ENCODE results near the gene EZH1.

Gene EZH1

DNA sequence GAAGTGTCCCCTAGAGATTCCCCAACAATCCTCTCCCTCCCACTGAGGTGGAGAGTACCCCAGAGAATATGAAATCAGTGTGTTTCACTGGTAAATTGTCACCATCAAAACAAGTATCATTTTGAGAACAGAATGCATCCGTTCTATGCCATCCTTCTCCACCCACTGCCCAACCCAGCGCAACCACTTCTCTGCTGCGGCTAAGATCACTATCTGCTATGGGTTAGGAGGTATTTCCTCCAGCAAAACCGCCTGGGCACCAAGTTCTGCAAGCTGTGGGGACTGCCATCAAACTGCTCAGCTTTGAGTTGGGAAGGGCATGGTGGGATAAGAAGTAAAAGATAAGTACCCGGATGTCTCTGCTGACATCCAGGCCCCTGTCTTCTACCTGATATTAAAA is 38.1 kb downstream of the EZH1 start:
- peak; percentile 65 for DNase-seq

DNA sequence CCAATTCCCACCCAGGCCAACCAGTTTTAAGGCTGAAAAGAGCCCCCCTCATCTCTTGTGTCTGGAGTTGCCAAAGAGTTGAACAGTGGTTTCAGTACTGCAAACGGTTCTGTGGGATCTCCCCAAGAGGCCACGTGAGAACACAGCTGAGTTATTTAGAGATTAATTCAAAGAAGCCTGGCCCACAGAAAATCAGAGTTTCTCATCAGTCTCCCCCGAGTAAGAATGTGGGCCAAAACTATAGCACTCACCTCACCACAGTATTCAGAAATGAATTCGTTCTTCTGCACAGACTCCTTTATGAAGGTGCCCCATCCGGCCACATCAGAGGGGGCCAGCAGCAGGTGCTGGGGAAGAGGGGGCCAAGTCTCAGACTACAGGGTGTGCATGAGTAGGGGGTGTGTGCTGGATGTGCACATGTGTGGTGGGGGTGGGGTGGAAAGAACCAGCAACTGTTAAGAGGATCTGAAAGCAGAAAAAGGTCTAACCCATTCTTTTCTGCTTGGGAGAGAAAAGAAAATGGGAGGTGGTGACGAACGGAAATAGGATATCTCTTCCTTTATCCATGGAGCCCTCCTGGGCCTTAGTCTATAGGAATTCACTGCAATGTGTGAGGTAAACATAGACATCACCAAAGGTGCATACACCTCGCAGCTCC is 39.9 kb downstream of the EZH1 start:
- DNase-seq: no peak

DNA sequence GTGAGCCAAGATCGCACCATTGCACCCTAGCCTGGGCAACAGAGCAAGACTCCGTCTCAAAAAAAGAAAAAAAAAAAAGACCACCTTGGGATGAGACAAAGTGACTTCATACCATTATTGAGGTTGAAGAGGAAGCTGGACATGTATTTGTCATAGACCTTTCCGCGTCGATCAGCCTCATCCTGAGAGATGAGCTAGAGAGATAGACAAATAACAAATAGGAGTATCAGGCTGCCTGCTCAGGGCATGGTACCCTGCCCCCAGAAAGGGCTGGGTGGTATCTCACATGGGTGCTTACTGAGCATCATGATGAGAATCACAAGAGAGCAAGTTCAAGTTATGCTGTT is 40.4 kb downstream of the EZH1 start:
- no peak for DNase-seq

DNA sequence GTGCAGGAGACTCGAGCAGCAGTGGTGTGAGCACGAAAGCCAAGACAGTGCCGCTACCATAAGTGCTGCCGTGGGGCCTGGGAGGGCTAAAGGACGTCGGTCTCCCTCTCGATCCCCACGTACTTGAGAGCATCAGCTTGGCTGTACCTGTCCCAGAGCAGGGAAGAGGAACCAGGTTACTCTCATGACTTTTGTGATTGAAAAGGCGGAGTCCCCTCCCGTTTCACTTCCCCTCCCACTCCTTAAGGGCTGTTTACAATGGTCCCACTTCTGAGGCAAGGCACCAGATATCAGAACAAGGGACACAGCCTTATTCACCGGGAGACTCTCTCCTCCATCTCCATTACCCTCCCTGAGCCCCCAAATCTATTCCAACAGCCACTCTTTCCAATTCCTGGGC is 42.4 kb downstream of the EZH1 start:
- no peak for DNase-seq

DNA sequence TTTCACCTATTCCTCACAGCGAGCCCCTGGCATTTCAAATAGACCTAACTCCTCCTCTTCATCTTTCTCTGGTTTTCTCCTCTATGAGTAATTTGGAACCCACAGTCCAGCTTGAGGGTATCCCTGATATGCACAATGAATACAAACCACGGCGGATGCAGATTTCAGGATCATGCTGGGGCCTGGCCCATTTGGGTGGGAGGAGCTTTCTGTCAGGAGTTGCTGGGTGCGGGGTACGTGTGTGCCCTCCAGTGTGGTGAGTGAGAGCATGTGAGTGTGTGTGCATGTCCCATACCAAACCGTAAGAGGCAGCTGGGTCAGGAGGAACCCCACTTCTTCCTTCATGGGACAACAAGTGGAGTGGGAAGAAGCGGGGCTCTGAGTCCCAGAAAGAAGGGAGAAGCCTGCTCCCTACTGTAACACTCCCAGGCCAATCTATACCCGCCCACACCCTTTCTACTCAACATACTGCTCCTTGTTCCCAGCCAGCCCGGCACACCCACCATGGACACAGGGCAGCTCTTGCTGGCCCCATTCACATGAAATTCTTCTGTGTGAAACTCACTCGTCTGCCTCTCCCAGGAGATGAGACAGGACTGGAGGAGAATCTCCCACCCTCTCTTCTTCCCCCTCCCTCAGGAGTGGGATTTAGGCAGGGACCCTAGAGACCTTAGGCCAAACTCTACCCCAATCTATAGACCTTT is 44.1 kb downstream of the EZH1 start:
- DNase-seq: no peak

DNA sequence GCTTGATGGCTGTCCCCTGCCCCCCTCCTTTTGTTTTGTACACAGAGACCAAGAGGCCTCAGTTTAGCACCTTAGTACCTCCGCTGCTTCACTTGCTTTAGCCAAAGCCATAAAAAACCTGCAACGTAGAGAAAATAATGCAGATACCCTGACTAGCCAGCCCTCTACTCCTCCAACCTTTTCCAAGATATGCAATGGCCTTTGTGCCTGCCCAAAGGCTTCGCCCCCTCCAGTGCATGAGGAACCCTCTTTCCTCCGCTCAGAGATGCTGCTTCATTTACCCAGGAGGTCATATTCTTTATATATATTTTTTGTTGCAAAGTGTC is 45.5 kb downstream of the EZH1 start:
- DNase-seq: no peak

DNA sequence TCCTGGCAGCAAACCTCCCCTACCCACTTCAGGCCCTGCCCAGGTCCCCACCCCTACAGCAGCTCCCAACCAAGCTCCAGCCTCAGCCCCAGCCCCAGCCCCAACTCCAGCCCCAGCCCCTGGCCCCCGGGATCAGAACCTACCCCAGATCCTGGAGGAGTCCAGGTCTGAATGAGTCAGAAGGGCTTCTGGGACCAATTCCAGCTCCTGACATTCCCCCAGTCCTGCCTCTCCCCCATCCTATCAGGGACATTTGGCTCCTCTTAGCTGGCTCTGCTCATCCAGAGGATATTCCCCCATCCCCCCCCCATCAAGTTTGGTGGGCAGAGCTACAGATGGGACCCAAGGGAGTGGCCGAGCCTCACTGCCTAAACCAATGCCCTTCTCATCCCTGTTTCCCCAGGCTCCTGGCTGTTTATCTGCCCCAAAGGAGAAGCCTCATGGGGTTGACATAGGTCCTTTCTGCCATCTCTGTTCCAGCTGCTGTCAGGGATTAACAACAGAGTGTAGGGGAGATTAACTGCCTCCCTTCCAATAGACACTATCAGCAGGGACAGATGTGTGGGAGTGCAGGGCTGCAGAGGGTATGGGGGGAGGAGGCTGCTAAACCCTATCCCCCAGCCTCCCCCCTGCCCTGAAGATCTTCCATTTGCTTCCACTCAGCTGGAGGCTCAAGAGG is 46.0 kb downstream of the EZH1 start:
- no peak for DNase-seq

DNA sequence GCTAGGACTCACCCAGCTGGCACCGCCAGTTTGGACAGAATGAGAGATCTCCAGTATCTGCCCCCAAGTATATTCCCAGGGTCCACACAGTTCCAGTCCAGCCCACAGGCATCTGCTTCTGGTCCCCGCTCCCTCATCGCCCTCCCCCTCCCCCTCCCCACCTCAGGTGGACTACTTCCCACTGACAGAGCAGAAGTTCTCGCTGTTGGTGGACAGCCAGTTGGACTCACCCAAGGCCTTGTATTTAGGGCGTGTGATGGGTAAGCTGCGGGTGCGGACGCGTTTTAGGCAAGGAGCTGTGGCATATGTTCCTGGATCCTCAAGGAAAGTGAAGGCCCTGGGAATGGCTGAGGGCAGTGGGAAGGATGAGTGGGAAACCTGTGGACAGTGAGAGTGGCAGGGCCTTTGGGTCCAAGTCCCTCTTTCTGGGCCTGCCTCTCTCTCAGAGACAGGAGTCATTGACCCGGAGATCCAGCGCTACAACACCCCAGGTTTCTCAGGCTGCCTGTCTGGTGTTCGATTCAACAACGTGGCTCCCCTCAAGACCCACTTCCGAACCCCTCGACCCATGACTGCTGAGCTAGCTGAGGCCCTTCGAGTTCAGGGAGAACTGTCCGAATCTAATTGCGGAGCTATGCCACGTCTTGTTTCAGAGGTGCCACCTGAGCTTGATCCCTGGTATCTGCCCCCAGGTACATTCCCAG is 47.6 kb downstream of the EZH1 start:
- no peak for DNase-seq

DNA sequence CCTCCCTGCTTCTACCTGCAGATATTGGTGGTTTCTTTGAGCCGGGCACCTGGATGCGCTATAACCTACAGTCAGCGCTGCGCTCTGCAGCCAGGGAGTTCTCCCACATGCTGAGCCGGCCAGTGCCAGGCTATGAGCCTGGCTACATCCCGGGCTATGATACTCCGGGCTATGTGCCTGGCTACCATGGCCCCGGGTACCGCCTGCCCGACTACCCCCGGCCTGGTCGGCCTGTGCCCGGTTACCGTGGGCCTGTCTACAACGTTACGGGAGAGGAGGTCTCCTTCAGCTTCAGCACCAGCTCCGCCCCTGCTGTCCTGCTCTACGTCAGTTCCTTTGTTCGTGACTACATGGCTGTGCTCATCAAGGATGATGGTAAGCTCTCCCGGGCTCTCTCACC is 49.3 kb downstream of the EZH1 start:
- DNase-seq: no peak

DNA sequence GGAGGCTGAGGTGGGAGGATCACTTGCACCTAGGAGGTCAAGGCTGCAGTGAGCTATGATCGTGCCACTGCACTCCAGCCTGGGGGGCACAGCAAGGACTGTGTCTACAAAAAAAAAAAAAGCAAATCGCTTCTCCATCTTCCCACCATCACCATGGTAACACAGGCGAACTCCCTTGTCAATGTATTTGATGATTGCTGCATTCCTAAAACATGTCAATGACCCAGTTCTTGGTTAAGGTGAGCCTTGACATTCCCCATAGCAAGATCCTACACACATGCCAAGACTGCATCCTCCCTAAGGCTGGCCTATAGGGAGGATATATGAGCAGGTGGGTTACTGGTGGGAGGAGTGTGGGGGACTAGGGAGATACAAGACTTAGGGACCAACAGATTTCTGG is 50.3 kb downstream of the EZH1 start:
- DNase-seq: no peak

DNA sequence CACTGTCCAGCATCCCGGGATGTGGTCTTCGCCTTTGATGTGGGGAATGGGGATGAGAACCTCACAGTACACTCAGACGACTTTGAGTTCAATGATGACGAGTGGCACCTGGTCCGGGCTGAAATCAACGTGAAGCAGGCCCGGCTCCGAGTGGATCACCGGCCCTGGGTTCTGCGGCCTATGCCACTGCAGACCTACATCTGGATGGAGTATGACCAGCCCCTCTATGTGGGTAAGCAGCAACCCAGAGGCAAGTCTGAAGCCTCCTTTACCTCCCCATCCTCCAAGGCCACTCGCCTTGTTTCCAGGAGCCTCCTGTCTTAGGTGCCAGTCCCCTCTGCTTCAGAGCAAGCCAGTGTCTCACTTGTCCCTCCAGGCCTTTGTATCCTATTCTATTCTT is 52.4 kb downstream of the EZH1 start:
- DNase-seq: no peak

DNA sequence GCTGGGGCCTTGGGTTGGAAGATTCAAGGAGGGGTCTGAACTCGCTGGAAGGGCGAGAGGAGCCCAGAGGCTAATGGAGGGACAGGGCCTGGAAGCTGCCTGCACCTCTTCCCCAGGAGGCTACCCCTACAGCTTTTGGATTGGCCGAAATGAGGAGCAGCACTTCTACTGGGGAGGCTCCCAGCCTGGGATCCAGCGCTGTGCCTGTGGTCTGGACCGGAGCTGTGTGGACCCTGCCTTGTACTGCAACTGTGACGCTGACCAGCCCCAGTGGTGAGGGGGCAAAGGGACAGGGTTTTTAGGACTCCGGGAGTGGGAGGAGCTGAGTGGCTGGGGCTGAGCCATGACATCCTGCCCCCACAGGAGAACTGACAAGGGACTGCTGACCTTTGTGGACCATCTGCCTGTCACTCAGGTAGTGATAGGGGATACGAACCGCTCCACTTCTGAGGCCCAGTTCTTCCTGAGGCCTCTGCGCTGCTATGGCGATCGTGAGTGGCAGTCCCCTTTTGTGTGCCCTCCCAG is 53.8 kb downstream of the EZH1 start:
- DNase-seq: no peak

DNA sequence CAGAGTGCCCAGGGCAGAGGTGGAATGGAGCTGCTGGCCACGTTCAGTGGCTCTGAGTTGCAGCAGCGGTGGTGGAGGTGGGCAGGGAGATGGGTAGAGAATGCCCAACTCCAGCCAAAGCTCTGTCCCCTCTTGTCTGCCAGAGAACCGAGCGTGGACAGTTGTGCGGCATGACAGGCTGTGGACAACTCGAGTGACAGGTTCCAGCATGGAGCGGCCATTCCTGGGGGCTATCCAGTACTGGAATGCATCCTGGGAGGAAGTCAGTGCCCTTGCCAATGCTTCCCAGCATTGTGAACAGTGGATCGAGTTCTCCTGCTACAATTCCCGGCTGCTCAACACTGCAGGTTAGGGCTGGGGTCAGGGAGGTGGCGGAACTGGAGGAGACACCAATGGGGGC is 54.2 kb downstream of the EZH1 start:
- no peak for DNase-seq

DNA sequence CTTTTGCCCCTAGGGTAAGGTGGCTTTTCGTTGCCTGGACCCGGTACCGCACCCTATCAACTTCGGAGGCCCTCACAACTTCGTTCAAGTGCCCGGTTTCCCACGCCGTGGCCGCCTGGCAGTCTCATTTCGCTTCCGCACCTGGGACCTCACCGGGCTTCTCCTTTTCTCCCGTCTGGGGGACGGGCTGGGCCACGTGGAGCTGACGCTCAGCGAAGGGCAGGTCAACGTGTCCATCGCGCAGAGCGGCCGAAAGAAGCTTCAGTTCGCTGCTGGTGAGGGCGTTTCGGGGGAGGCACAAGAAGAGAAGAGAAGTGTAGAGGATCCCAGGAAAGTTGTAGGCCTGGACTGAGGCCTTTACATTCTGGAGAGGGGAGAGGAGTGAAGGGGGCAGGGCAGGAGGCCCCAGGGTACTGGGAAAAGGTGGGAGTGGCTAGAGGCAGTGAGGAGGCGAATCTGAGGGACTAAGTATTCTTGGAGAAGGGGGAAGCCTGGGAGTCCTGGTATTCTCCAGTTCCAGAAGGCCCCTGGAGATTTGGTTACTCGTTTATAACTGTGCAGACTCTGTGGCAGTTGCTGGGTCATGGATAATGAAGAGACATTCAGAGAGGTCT is 57.0 kb downstream of the EZH1 start:
- no peak for DNase-seq

DNA sequence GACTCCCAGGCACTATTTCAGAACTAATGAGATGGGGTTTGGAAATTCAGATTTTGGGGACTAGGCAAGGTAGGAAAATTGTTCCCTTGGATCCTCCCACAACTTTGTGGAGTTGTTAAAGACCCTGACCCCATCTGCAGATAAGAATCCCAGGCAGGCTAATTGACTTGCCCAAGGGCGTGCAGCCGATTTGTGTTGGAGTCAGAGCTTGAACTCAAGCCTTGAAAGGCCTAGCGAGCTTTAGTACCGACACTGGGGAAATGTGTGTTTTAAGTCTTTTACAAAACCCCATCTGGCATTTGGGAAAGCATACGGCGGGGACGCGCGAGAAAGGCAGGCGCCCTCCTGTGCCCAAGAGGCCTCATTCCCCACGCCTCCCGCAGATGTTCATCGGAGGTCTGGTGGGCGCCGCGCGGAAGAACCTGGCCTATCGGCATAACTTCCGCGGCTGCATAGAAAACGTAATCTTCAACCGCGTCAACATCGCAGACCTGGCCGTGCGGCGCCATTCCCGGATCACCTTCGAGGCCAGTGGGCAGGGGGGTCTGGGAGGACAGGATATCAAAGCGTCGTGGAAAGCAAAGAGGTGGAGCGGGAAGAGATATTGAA is 58.2 kb downstream of the EZH1 start:
- no peak for DNase-seq

DNA sequence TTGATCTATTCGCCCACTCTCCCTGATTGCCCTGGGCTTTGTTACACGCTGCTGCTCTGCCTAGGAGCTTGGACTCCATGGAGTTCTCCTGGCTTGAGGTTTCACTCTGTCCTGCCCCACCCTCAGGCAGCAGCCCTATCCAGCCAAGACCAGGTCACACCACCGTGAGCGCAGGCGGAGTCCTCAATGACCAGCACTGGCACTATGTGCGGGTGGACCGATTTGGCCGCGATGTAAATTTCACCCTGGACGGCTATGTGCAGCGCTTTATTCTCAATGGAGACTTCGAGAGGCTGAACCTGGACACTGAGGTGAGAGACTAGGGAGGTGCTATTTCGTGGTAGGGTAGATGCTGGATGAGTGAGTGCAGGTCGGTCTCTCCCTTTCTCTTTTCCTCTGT is 59.0 kb downstream of the EZH1 start:
- no peak for DNase-seq

DNA sequence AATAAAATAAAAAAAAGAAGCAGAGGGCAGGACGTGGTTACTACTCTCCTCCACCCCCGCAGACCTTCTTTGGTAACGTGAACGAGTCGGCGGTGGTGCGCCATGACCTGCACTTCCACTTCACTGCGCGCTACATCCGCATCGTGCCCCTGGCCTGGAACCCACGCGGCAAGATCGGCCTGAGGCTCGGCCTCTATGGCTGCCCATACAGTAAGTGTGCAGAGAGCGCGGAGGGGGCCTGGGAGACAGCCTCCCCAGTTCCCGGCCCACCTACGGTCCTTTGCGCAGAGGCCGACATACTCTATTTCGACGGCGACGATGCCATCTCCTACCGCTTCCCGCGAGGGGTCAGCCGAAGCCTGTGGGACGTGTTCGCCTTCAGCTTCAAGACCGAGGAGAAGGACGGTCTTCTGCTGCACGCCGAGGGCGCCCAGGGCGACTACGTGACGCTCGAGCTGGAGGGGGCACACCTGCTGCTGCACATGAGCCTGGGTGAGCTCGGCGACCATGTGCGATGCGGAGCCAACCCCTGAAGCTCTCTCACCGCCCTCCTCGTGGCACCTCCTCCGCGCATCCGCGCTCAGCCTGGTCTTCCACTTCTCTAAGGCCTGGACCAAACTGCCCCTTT is 59.8 kb downstream of the EZH1 start:
- DNase-seq: no peak

DNA sequence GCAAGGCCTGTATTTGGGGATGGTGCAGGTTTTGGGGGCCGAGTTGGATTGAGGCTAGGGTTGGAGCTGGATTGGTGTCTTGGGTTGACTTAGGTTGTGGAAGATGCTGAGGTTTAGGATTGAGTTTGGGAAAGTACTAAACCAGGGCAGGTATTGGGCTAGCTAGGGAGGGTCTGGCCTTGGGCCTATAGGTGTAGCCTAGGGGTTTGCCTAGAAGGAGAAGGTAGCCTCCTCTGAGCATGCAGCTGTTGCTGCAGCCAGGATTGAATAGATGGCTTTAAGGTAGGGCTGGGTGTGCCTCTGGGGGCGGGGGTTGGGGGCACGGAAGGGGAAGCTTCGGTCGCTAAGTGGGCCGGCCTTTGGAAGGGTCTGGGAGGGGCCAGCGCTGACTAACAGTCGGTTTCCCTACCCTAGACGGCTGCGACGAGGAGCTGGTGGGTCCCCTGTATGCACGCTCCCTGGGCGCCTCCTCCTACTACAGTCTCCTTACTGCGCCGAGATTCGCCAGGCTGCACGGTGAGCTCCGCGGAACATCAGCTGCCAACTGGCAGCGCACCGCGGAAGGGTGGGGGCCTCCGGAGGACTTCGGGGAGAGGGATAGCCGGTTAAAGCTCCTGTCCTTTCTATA is 61.3 kb downstream of the EZH1 start:
- DNase-seq: no peak

DNA sequence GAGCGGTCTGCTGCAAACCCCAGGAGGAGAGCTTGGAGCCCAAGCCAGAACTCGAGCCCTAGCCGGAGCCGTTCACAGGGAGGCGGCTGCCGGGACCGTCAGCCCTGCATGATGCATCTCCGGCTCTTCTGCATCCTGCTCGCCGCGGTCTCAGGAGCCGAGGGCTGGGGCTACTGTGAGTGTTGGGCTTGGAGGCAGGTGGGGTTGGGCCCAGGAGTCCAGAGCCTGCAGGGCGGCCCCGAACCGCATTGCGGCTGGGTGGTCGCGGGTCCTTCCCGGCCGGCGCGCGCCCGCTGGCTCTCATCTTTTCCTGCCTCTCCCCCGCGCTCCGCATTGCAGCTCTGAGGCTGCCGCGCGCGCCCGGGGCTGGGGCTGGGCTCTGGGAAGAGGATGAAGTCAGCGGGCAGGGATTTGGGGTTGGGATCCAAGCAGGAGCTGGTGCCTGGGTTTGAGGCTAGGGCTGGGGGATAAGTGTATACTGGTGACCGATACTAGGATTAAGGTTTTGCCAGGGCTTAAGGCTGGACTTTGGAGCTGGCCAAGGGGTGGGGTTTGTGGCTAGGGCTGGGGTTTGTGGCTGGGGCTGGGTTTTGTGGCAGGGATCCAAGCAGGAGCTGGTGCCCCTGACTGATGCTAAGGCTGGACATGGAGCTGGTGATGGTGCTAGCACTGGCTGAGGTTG is 62.0 kb downstream of the EZH1 start:
- DNase-seq: peak; percentile 13

DNA sequence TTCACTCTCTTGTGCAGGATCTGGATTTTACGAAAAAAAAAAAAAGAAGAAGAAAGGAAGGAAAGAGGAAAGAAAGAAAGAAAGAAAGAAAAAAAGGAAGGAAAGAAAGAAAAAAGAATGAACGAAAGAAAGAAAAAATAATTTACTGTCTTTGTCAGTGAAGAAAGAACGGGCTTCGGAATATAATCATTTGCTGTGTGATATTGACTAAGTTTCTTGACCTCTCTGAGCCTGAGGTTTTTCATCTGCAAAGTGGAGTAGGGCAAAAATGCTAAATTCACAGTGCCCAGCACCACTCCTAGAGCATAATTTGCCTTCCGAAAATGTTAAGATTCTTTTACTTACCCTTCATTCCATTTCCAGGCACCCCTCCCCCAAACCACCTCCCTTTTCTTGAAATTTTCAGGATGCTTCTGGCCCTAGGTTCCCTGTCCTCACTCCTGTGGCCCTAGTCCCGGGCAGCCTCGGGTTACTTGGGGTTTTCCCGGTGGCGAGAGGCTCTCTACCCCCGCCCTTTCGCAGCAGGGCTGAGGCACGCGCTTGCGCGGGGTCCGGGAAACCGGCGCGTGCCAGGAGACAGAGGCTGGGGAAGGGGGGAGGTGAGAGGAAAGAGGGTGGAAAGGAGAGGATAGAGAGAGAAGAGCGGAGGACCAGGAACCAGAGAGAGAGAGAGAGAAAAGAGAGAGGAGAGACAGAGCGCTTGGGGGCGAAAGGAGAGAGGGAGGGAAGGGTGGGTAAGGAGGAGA is 62.7 kb downstream of the EZH1 start, which contains the start of gene CNTNAP1:
CNTNAP1 (plus strand) TSS at position 556 of the 746 bp plus-strand sequence. CDS start 299 bp downstream, outside the sequence.
- DNase-seq: peak; percentile 26
